ENCODE measurements around the gene FOXC2.

Gene FOXC2

DNA sequence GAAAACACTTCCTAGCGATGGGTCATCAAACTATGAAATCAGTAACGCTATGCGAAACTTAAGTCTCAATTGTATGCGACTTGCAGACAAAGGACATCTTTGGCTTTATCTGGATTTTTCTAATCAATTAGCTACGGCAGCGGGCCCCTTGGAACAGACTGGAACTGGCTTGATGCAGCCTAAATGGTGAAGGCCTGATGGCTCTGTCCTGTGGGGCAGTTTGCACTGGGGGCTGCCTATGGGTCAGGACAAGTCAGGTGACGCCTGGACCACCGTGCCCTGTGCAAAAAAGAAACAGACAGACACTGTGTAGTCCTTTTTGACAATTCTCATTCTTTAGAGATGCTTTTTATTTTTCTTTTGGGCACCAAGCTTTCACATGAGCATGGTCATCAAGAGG, 33.6 kb upstream of the FOXC2 start:
- no peak for DNase-seq (ENCODE audit: low read depth)

GRCh38 chr16:86533767-86534351, 32.8 kb upstream of the FOXC2 start:
- DNase-seq (ENCODE audit: low read depth): no peak

DNA sequence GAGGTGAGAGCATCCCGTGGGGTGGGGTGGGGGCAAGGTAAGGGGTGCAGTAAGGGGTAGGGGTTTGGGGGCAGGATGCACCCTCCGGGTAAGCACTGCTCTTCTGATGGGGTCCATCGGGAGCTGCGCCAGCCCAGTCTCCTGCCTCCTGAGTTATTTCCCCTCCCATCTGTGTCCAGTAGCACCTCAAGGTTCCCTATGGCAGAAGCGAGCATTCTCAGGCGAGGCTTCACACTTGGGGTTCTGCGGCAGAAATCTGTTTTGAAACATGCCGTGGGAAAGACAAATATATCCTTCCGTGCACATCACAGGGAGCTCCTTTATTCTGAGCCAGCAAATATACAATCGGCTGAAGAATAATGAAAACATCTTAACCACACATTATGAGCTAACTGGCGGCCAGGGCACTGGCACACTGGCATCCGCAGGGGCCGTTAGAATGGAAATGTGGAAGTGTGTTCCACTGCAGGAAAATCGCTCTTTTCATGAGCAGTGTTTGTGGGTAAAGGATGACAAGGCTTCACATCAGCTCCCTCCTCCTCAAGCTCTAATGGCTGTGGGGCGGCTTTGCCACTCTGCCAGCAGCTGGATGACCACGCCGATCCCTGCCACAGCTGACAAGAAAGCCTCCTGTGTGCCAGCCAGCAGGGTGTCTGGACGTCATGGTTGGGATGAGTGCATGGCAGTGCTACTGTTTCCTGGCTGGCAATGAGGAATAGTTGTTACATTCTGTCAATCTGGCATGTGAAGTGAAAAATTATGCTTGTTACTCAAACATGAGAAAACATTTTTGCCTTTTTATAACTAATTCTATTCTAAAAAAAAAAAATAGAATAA, 31.6 kb upstream of the FOXC2 start:
- DNase-seq (ENCODE audit: low read depth): no peak

GRCh38 chr16:86536621-86537020, 30.0 kb upstream of the FOXC2 start:
- no peak for DNase-seq (ENCODE audit: low read depth)

GRCh38 chr16:86537486-86537885, 29.1 kb upstream of the FOXC2 start:
- no peak for DNase-seq (ENCODE audit: low read depth)

- DNase-seq (ENCODE audit: low read depth): no peak
These were observed 28.3 kb upstream of the FOXC2 start for GRCh38 chr16:86538196-86538780.

GRCh38 chr16:86540894-86541293, 25.7 kb upstream of the FOXC2 start:
- no peak for DNase-seq (ENCODE audit: low read depth)

- no peak for DNase-seq (ENCODE audit: low read depth)
These were observed 25.1 kb upstream of the FOXC2 start for GRCh38 chr16:86541560-86541959.

GRCh38 chr16:86542756-86543750, 23.6 kb upstream of the FOXC2 start:
- no peak for DNase-seq (ENCODE audit: low read depth)

DNA sequence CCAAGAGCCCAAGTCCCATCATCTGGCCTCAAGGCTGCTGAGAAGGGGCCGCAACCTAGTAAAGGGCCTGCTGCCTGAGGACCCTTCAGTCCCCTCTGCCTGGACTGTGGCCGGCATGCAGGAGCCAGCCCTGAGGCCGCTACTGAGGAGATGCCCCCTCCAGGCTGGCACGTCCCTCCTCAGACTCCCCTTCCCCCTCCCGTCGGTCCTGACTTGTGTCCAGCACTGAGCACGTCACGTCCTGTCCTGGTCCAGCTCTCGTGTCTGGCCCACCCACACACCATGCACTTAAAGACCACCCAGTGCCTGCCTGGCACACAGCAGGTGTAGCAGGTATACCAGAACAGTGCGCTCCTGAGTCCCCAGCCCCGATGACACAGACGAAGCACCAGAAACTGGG, 21.1 kb upstream of the FOXC2 start:
- DNase-seq (ENCODE audit: low read depth): no peak

DNA sequence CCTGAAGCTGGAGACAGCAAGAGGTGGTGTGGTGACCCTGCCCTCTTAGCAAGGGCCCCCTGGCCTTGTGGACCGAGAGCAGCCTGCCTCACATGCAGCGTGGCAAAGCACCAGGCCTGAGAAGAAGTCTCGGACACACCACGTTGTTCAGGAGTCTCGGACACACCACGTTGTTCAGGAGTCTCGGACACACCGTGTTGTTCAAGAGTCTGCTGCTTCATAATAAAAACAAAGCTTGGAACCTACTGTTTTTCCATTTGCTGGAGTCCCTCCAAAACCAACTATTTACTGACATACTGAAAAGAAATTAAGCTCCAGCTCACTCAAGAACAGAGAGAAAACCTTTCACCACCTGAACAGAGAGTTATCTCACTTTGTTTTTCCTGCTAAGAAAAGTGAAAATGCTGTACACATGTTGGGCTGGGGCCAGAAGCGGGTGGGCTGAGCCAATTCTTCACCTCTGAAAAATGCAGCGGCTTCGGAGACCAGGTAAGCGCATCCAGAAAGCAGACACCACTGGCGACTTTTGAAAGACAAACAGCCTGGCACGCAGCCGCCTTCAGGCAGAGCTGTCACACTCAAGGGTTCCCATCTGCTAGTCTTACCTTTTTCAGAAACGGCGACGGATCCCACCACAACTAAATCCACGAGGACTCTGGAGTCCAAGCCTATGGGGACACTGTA, 20.5 kb upstream of the FOXC2 start:
- DNase-seq (ENCODE audit: low read depth): no peak

- no peak for DNase-seq (ENCODE audit: low read depth)
These were observed 20.0 kb upstream of the FOXC2 start for GRCh38 chr16:86546638-86547013.

DNA sequence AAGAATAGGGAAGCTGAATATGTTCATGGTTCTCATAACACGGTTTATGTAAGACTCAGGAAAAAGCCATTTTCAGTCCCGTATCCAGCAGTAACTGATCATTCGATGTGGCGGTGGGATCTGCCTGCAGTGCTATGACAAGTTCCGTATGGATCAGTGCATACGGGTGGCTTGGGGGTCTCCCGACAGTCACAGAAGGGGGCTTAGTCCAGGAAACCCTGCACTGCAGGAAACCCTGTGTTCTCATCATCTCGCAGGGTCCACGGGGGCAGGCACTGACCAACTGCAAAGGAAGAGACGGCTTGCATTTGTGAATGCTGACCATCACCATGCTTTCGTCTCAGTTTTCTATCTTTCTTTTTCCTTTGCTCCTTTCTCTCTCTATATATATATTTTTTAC, 19.3 kb upstream of the FOXC2 start:
- no peak for DNase-seq (ENCODE audit: low read depth)

GRCh38 chr16:86549076-86549892, 17.3 kb upstream of the FOXC2 start:
- no peak for DNase-seq (ENCODE audit: low read depth)

- no peak for DNase-seq (ENCODE audit: low read depth)
These were observed 16.8 kb upstream of the FOXC2 start for GRCh38 chr16:86549893-86550190.

GRCh38 chr16:86550281-86550680, 16.3 kb upstream of the FOXC2 start:
- no peak for DNase-seq (ENCODE audit: low read depth)

- DNase-seq (ENCODE audit: low read depth): no peak
These were observed 13.3 kb upstream of the FOXC2 start for GRCh38 chr16:86553356-86553755.

- DNase-seq (ENCODE audit: low read depth): no peak
These were observed 12.1 kb upstream of the FOXC2 start for GRCh38 chr16:86554599-86554916.

- DNase-seq (ENCODE audit: low read depth): peak; percentile 84
These were observed 11.5 kb upstream of the FOXC2 start, which contains the start of gene MTHFSD for GRCh38 chr16:86554917-86555703. Gene MTHFSD (minus strand): TSS chr16:86555235. CDS start chr16:86555184, 51 bp downstream.

GRCh38 chr16:86555704-86556075, 10.9 kb upstream of the FOXC2 start:
- no peak for DNase-seq (ENCODE audit: low read depth)
